HG03103 (cell line): ENCODE measurements around the gene CACNA1C.
A peak's percentile ranks its signal among the peaks of the same experiment; 100 is the strongest.

Experiments used
- ATAC-seq: cut with Tn5 transposase; IDR thresholded peaks from one replicate; pipeline ENCODE4 v1.9.1; 2021; ENCODE audit warnings: low read depth; ENCODE audit not compliant: unreplicated experiment

Gene CACNA1C

GRCh38 chr12:2052826-2053678, at the start of gene CACNA1C:
CACNA1C (plus strand) TSS chr12:2052987; CDS start chr12:2053563, 576 bp downstream.
- no peak for ATAC-seq

- ATAC-seq = peak; percentile 8
Observed at GRCh38 chr12:2003676-2004112, 49.1 kb upstream of the CACNA1C start.

- peak; percentile 97 for ATAC-seq
Observed at GRCh38 chr12:2004113-2004929, 48.5 kb upstream of the CACNA1C start, which contains the start of gene DCP1B. DCP1B (minus strand) TSS chr12:2004457; CDS start chr12:2004431, 26 bp downstream.

- no peak for ATAC-seq
Observed at GRCh38 chr12:2008677-2009076, 44.1 kb upstream of the CACNA1C start.

- no peak for ATAC-seq
Observed at GRCh38 chr12:2009623-2010022, 43.2 kb upstream of the CACNA1C start.

- no peak for ATAC-seq
Observed at GRCh38 chr12:2011643-2012607, 40.9 kb upstream of the CACNA1C start.

GRCh38 chr12:2013086-2013485, 39.7 kb upstream of the CACNA1C start:
- ATAC-seq = no peak

- no peak for ATAC-seq
Observed at GRCh38 chr12:2013527-2014223, 39.1 kb upstream of the CACNA1C start.

GRCh38 chr12:2014231-2014630, 38.6 kb upstream of the CACNA1C start:
- no peak for ATAC-seq

GRCh38 chr12:2016862-2017545, 35.8 kb upstream of the CACNA1C start:
- no peak for ATAC-seq

GRCh38 chr12:2017546-2018337, 35.0 kb upstream of the CACNA1C start:
- ATAC-seq = no peak

GRCh38 chr12:2018391-2018790, 34.4 kb upstream of the CACNA1C start:
- ATAC-seq = no peak

GRCh38 chr12:2019126-2019525, 33.7 kb upstream of the CACNA1C start:
- no peak for ATAC-seq

GRCh38 chr12:2020511-2020910, 32.3 kb upstream of the CACNA1C start:
- no peak for ATAC-seq

GRCh38 chr12:2023365-2023764, 29.4 kb upstream of the CACNA1C start:
- no peak for ATAC-seq

GRCh38 chr12:2027351-2027750, 25.4 kb upstream of the CACNA1C start:
- no peak for ATAC-seq

- ATAC-seq = no peak
Observed at GRCh38 chr12:2029851-2030250, 22.9 kb upstream of the CACNA1C start.

GRCh38 chr12:2032506-2032905, 20.3 kb upstream of the CACNA1C start:
- ATAC-seq = no peak
